ENCODE data around the gene F2.
A peak's percentile ranks its signal among the peaks of the same experiment; 100 is the strongest.

The F2 gene

GRCh38 chr11:46728659-46729040, 9.6 kb downstream of the F2 start:
- Histone ChIP-seq H3K23ac (ENCODE audit: low read length) (no peak overlapping the region), H3K4ac (ENCODE audit: low read depth, low read length) (no peak overlapping the region), H3K79me1 (ENCODE audit: low read length) (no peaks in the 10 kb centered on the region), H3K4me2 (ENCODE audit: low read length) (no peak overlapping the region), H3K9ac (ENCODE audit: low read length) (no peak overlapping the region), H3K27me3 (ENCODE audit: insufficient read depth, low read length) (no peaks in the 10 kb centered on the region), H4K91ac (ENCODE audit: low read depth, low read length) (no peak overlapping the region), H3K9me3 (ENCODE audit: insufficient read depth, low read depth, low read length) (no peaks in the 10 kb centered on the region), H3K79me2 (ENCODE audit: control insufficient read depth, insufficient read depth, low read length, poor library complexity) (no peaks in the 10 kb centered on the region), H3K4me3 (ENCODE audit: low read depth, low read length) (no peak overlapping the region), H4K8ac (ENCODE audit: low read depth, low read length) (no peak overlapping the region), H2AFZ (ENCODE audit: insufficient read depth, low read length, poor library complexity) (no peak overlapping the region), H3K27ac (ENCODE audit: low read depth, low read length) (no peak overlapping the region), H2BK5ac (ENCODE audit: low read depth, low read length, poor library complexity) (no peak overlapping the region), H3K14ac (ENCODE audit: low read length) (no peak overlapping the region), H4K12ac (ENCODE audit: low read depth, low read length) (no peak overlapping the region), H3K36me3 (ENCODE audit: control insufficient read depth in 1 of 2, insufficient read depth in 2 of 2, low read length in 2 of 2) (no peaks in the 10 kb centered on the region), H3K4me1 (ENCODE audit: control insufficient read depth in 1 of 2, insufficient read depth in 2 of 2, low read length in 2 of 2) (peaks cover 4 to 7% of the 10 kb centered on the region in 2 experiments), H2AK5ac (ENCODE audit: low read length) (no peak overlapping the region), H2BK12ac (ENCODE audit: low read length) (no peak overlapping the region), H2BK120ac (ENCODE audit: insufficient read depth, low read length, poor library complexity) (no peak overlapping the region), H3K18ac (ENCODE audit: low read length) (no peak overlapping the region)
- no peak for DNase-seq
- no CpG with 5 or more reads among the region's 9 CpGs for WGBS (ENCODE audit: extremely low coverage, insufficient coverage, insufficient read length)

- no peaks in the 10 kb centered on the region for H3K27me3 ChIP-seq (ENCODE audit: insufficient read depth, low read length)
- no peak overlapping the region for H3K23ac ChIP-seq (ENCODE audit: low read length)
- H2BK5ac ChIP-seq (ENCODE audit: low read depth, low read length, poor library complexity), result no peak overlapping the region
- DNase-seq, result peak in 1 of 2 donors; percentile 54
- H3K79me1 ChIP-seq (ENCODE audit: low read length), result no peaks in the 10 kb centered on the region
- no peak overlapping the region for H4K91ac ChIP-seq (ENCODE audit: low read depth, low read length)
- no peak overlapping the region for H3K9ac ChIP-seq (ENCODE audit: low read length)
- H2AK5ac ChIP-seq (ENCODE audit: low read length), result no peak overlapping the region
- WGBS (ENCODE audit: extremely low coverage, insufficient coverage, insufficient read length), result no CpG with 5 or more reads among the region's 24 CpGs
- H3K4ac ChIP-seq (ENCODE audit: low read depth, low read length), result no peak overlapping the region
- H4K8ac ChIP-seq (ENCODE audit: low read depth, low read length), result no peak overlapping the region
- peaks cover 0 to under 1% of the 10 kb centered on the region in 2 experiments for H3K4me1 ChIP-seq (ENCODE audit: control insufficient read depth in 1 of 2, insufficient read depth in 2 of 2, low read length in 2 of 2)
- no peak overlapping the region for H3K14ac ChIP-seq (ENCODE audit: low read length)
- no peaks in the 10 kb centered on the region for H3K36me3 ChIP-seq (ENCODE audit: control insufficient read depth in 1 of 2, insufficient read depth in 2 of 2, low read length in 2 of 2)
- H2BK120ac ChIP-seq (ENCODE audit: insufficient read depth, low read length, poor library complexity), result no peak overlapping the region
- no peak overlapping the region for H3K4me3 ChIP-seq (ENCODE audit: low read depth, low read length)
- no peak overlapping the region for H2AFZ ChIP-seq (ENCODE audit: insufficient read depth, low read length, poor library complexity)
- no peak overlapping the region for H3K18ac ChIP-seq (ENCODE audit: low read length)
- no peaks in the 10 kb centered on the region for H3K9me3 ChIP-seq (ENCODE audit: insufficient read depth, low read depth, low read length)
- H3K4me2 ChIP-seq (ENCODE audit: low read length), result no peak overlapping the region
- H2BK12ac ChIP-seq (ENCODE audit: low read length), result no peak overlapping the region
- no peaks in the 10 kb centered on the region for H3K79me2 ChIP-seq (ENCODE audit: control insufficient read depth, insufficient read depth, low read length, poor library complexity)
- H4K12ac ChIP-seq (ENCODE audit: low read depth, low read length), result no peak overlapping the region
- no peak overlapping the region for H3K27ac ChIP-seq (ENCODE audit: low read depth, low read length)
Measured at GRCh38 chr11:46729110-46730027, 10.4 kb downstream of the F2 start.

GRCh38 chr11:46731545-46731944, 12.5 kb downstream of the F2 start:
- no peak overlapping the region for H2BK12ac ChIP-seq (ENCODE audit: low read length)
- H4K91ac ChIP-seq (ENCODE audit: low read depth, low read length), result no peak overlapping the region
- no peaks in the 10 kb centered on the region for H3K9me3 ChIP-seq (ENCODE audit: insufficient read depth, low read depth, low read length)
- H2AK5ac ChIP-seq (ENCODE audit: low read length), result no peak overlapping the region
- no peak overlapping the region for H4K8ac ChIP-seq (ENCODE audit: low read depth, low read length)
- no peak overlapping the region for H3K4me2 ChIP-seq (ENCODE audit: low read length)
- H3K4me1 ChIP-seq (ENCODE audit: control insufficient read depth in 1 of 2, insufficient read depth in 2 of 2, low read length in 2 of 2), result no peaks in the 10 kb centered on the region
- H3K4me3 ChIP-seq (ENCODE audit: low read depth, low read length), result no peak overlapping the region
- no peak overlapping the region for H3K4ac ChIP-seq (ENCODE audit: low read depth, low read length)
- H3K14ac ChIP-seq (ENCODE audit: low read length), result no peak overlapping the region
- no peaks in the 10 kb centered on the region for H3K79me2 ChIP-seq (ENCODE audit: control insufficient read depth, insufficient read depth, low read length, poor library complexity)
- H3K27me3 ChIP-seq (ENCODE audit: insufficient read depth, low read length), result no peaks in the 10 kb centered on the region
- WGBS (ENCODE audit: extremely low coverage, insufficient coverage, insufficient read length), result no CpG with 5 or more reads among the region's 4 CpGs
- H2BK120ac ChIP-seq (ENCODE audit: insufficient read depth, low read length, poor library complexity), result no peak overlapping the region
- H4K12ac ChIP-seq (ENCODE audit: low read depth, low read length), result no peak overlapping the region
- no peak overlapping the region for H2AFZ ChIP-seq (ENCODE audit: insufficient read depth, low read length, poor library complexity)
- H3K9ac ChIP-seq (ENCODE audit: low read length), result no peak overlapping the region
- H2BK5ac ChIP-seq (ENCODE audit: low read depth, low read length, poor library complexity), result no peak overlapping the region
- no peak overlapping the region for H3K27ac ChIP-seq (ENCODE audit: low read depth, low read length)
- no peak overlapping the region for H3K23ac ChIP-seq (ENCODE audit: low read length)
- no peak overlapping the region for H3K18ac ChIP-seq (ENCODE audit: low read length)
- no peak for DNase-seq
- H3K79me1 ChIP-seq (ENCODE audit: low read length), result no peaks in the 10 kb centered on the region
- no peaks in the 10 kb centered on the region for H3K36me3 ChIP-seq (ENCODE audit: control insufficient read depth in 1 of 2, insufficient read depth in 2 of 2, low read length in 2 of 2)

- Histone ChIP-seq H4K91ac (ENCODE audit: low read depth, low read length) (no peak overlapping the region), H2BK5ac (ENCODE audit: low read depth, low read length, poor library complexity) (no peak overlapping the region), H3K14ac (ENCODE audit: low read length) (no peak overlapping the region), H2AFZ (ENCODE audit: insufficient read depth, low read length, poor library complexity) (no peak overlapping the region), H3K4me3 (ENCODE audit: low read depth, low read length) (no peak overlapping the region), H3K4me1 (ENCODE audit: control insufficient read depth in 1 of 2, insufficient read depth in 2 of 2, low read length in 2 of 2) (no peaks in the 10 kb centered on the region), H4K8ac (ENCODE audit: low read depth, low read length) (no peak overlapping the region), H3K9ac (ENCODE audit: low read length) (no peak overlapping the region), H3K79me2 (ENCODE audit: control insufficient read depth, insufficient read depth, low read length, poor library complexity) (no peaks in the 10 kb centered on the region), H3K4me2 (ENCODE audit: low read length) (no peak overlapping the region), H4K12ac (ENCODE audit: low read depth, low read length) (no peak overlapping the region), H3K23ac (ENCODE audit: low read length) (no peak overlapping the region), H3K18ac (ENCODE audit: low read length) (no peak overlapping the region), H3K9me3 (ENCODE audit: insufficient read depth, low read depth, low read length) (no peaks in the 10 kb centered on the region), H3K27me3 (ENCODE audit: insufficient read depth, low read length) (no peaks in the 10 kb centered on the region), H3K79me1 (ENCODE audit: low read length) (no peaks in the 10 kb centered on the region), H3K36me3 (ENCODE audit: control insufficient read depth in 1 of 2, insufficient read depth in 2 of 2, low read length in 2 of 2) (no peaks in the 10 kb centered on the region), H2AK5ac (ENCODE audit: low read length) (no peak overlapping the region), H2BK120ac (ENCODE audit: insufficient read depth, low read length, poor library complexity) (no peak overlapping the region), H2BK12ac (ENCODE audit: low read length) (no peak overlapping the region), H3K4ac (ENCODE audit: low read depth, low read length) (no peak overlapping the region), H3K27ac (ENCODE audit: low read depth, low read length) (no peak overlapping the region)
- no CpG with 5 or more reads among the region's 1 CpG for WGBS (ENCODE audit: extremely low coverage, insufficient coverage, insufficient read length)
- peak in 1 of 2 donors; percentile 61 for DNase-seq
Measured at GRCh38 chr11:46733234-46733633, 14.2 kb downstream of the F2 start.
